DLD1 (cell line): ENCODE results near the gene GORASP1.
"Not testable (repeated sequence)": the region's sequence is repeated elsewhere in the genome, so short reads cannot be mapped to it uniquely, and the experiment has no call there.

Experiments
- in situ Hi-C: cut with HindIII; loops from 2 replicates; pipeline ENCODE4 v1.10.0; 2017; ENCODE audit warnings: low sequenced_read_pairs

GORASP1 gene

GRCh38 chr3:39075910-39076309 is 31.5 kb downstream of the GORASP1 start:
- in situ Hi-C loops, result no loop called here

GRCh38 chr3:39068556-39068955 is 38.9 kb downstream of the GORASP1 start:
- in situ Hi-C loops, result no loop called here

GRCh38 chr3:39067286-39067685 is 40.1 kb downstream of the GORASP1 start:
- in situ Hi-C loops, result no loop called here

DNA sequence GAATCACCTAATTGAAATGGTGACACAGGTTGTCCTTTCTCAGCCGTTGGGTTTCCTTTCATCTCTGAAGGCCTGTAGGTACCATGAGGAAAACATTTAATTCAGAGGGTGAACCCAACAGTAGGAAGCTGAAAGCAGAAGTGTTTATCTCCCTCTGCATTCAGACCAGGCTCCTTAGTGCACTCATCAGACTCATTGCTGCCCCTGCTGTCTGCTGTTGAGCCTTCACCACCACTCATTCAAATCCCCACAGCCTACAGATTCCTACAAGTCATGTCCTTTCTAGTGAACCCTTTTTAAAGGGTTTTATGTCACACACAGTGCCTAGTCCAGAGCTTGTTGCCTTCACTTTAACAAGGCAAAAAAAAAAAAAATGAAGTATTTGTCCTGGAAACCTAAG is 42.2 kb downstream of the GORASP1 start:
- in situ Hi-C loops, result no loop called here

GRCh38 chr3:39064646-39065045 is 42.8 kb downstream of the GORASP1 start:
- in situ Hi-C loops, result no loop called here

- in situ Hi-C loops, result no loop called here
These were observed 44.3 kb downstream of the GORASP1 start for GRCh38 chr3:39063143-39063542.

DNA sequence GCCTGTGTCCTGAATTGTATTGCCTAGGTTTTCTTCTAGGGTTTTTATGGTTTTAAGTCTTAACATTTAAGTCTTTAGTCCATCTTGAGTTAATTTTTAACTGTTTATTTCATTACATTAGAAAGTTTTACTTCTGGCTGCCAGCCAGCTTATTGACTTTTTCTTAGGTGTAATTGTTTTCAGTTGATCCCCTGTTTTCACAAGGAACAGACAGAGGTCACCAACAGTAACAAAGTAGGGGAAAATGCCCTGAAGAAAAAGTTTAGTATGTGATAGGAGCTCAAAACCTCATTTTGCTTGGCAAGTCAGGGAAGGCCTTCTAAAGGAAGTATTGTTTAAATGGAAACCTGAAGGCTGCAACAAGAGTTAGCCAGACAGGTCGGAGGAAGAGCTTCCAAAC is 45.2 kb downstream of the GORASP1 start:
- in situ Hi-C loops, result no loop called here

- in situ Hi-C loops, result not testable (repeated sequence)
These were observed 46.2 kb downstream of the GORASP1 start for GRCh38 chr3:39061228-39061627.

- in situ Hi-C loops, result no loop called here
These were observed 51.3 kb downstream of the GORASP1 start for GRCh38 chr3:39056151-39056550.

GRCh38 chr3:39053696-39054095 is 53.7 kb downstream of the GORASP1 start:
- in situ Hi-C loops, result no loop called here

DNA sequence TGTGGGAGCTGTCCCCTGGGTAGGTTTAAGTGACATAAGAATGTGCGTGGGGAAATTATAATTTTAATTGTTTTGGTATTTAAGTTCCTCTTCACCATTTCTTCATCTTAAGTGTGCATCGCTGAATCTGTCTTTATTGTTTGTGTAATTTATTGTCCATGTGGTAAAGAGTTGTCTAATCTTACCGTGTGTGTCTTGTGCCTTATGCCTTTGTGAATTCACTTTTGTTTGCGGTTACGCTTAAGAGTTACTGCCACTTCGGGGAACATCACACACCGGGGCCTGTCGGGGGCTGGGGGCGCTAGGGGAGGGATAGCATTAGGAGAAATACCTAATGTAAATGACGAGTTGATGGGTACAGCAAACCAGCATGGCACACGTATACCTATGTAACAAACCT is 54.8 kb downstream of the GORASP1 start:
- in situ Hi-C loops, result no loop called here

GRCh38 chr3:39051649-39052561 is 55.5 kb downstream of the GORASP1 start, which contains the start of the genes SCN11A and WDR48:
Gene SCN11A (minus strand): TSS chr3:39051944. CDS start chr3:38950362, 101,582 bp downstream.
Gene WDR48 (plus strand): TSS chr3:39052016. CDS start chr3:39052026, 10 bp downstream.
- in situ Hi-C loops, result no loop called here

DNA sequence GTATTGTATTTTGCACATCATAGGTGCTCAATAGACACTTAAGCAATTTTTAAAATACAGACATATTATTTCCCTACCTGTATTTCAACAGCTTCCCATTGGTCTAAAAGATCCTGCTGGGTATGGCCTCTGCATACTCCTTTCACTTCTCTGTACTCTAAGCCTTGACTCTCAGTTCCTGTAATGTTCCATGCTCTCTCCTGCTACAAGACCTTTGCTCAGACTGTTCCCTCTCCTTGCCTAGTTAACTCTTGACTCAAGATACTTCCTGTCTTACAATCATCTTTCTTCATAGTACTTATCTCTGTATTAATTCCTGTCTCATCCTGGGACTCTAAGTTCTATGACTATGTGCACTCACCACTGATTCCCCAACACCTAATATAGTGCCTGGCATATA is 57.4 kb downstream of the GORASP1 start:
- in situ Hi-C loops, result no loop called here
